Stimulated activated CD8-positive, alpha-beta memory T cell treated with anti-CD3 and anti-CD28 coated beads, Interleukin-7, amount 100 ng/mL, for 1 hour (primary cell): Measurements from ENCODE around the gene GIMAP1.

ENCODE experiments used
- DNase-seq, 2 donors: peaks; one replicate each; pipeline ENCODE4 v3.0.0-alpha.2; 2020; ENCODE audit warnings: low read depth in 2 of 2

The GIMAP1 gene

DNA sequence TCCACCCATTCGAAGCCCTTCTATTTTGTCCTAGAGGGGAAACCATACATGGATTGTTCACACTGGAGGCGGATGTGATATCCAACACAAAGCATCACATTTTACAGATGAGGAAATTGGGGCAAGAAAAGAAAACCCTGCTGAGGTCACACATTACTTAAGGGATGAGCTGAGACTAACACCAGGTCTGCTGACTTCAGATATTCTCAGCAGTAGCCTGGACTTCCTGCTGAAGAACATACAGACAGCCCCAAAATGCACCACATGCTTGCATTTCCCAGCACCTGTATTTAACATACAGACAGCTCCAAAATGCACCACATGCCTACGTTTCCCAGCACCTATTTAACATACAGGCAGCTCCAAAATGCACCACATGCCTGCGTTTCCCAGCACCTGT, 32.0 kb downstream of the GIMAP1 start:
- DNase-seq: no peak

DNA sequence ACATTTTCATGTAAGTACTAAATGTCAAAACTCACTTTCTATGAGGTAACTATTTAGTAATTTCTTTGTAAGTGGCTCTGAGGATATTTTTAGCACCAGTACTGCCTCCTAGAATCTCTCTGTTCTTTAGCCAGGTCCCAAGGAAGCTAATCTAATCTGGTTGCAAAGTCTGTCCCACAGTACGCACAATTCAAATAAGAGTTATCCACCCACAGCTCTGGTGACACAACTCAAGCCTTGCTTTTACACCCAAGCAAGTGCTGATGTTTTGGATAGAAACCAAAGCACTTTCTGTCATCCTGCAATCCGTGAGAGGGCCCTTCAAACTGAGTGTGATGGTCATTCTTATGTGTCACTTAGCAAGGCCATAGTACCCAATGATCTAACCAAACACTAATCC, 35.3 kb downstream of the GIMAP1 start:
- no peak for DNase-seq

DNA sequence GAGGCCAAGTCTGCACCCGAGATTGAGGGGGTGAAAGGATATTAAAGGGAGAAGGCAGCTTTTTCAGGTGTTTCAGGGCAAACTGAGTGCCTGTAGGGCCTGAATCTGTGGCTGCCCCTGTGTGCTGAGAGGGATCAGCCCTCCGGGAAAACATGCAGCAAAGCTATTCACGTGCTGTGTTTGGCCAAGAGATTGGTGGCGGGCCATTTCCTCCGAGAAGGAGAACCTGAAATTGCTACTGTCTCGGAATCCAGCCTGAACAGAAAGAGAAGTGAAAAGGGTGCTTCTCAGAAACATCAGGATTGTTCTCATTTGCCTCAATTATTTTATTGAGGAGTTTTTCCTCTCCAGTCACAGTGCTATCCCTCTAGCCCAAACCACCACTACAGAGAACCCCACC, 36.8 kb downstream of the GIMAP1 start:
- no peak for DNase-seq

DNA sequence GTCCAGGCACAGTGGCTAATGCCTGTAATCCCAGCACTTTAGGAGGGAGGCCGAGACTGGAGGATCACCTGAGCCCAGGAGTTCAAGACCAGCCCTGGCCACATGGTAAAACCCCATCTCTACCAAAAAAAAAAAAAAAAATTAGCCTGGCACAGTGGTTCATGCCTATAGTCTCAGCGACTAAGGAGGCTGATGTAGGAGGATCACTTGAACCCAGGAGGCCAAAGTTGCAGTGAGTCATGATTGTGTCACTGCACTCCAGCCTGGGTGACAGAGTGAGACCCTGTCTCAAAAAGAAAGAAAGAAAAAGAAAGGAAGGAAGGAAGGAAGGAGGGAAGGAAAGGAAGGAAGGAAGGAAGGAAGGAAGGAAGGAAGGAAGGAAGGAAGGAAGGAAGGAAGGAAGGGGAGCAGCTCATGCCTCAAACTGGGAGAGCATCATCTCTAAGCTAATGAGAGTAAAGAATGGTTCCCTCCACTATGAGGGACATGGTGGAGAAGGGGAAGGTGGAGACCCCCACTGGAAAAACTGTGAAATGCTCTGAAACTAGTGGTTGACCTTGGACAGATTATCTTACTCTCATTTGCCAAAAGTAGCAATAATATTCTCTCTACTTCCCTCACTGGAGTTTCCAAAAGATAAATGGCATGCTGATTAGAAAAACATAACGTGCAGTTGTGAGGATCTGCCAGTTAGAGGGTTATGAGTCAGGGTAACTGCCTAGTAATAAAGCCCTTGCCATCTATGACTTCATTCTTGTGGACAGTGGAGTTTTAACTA, 37.6 kb downstream of the GIMAP1 start:
- DNase-seq: no peak

DNA sequence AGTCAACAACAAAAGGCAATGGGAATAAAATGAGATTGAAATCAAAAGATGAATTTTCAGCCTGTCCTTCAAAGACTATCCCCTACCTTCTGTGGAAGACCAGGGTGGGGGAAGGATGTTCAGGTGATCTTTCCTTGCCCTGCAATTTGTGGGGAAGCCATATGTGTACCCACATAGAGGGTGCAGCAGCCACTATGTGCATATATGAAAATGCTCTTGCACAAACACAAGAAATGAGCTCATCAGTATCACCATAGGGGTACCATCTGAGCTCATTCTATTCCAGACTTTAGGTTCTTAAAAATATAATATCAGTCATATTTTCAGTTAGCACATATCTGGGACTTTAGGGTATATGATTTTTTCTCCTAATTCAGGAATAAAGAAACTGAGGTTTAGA, 38.5 kb downstream of the GIMAP1 start:
- no peak for DNase-seq

DNA sequence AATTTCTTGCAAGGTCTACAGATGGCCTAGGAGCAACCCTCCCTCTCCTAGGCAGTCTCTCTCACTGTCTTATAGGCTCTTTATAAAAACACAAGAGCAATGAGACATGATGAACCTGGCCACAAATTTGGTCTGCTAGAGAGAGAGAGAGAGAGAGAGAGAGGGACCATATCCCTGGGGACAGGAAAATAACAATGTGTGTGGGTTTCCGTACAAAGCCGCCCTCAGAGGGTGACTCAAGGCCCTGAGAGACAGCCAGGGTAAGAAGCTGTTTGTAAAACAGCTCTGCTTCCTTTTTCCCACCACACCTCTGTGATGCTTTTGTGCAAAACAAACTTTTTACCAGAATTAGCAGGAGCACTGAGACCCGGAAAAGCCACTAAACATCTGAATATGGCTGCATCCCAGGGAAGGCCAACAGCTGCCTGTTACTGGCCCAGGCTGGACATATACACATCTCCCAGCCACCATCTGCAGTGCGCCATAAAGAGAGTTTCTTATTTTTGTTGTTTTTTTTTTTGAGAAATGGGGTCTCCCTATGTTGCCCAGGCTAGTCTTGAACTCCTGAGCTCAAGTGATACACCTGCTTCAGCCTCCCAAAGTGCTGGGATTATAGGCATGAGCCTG, 39.2 kb downstream of the GIMAP1 start:
- DNase-seq: peak; percentile 30 to 36

DNA sequence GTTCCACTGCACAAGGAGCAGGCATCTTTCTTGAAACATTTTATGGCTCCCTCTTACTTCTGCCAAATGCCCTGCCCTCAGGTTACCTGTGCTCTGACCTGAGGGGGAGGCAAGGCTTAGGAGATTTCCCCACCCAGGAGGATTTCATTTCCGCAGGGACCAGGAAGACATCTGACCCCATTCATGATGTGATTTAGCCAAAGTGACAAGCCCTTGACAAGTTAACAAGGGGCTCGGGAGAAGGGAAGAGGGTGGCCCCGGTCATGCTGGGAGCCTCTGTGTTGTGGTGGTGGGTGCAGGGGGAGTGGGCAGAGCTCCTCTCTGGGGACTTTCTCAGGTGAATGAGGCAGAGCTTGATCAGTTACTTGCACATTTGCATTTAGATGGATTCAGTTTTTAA, 39.8 kb downstream of the GIMAP1 start:
- DNase-seq: no peak

DNA sequence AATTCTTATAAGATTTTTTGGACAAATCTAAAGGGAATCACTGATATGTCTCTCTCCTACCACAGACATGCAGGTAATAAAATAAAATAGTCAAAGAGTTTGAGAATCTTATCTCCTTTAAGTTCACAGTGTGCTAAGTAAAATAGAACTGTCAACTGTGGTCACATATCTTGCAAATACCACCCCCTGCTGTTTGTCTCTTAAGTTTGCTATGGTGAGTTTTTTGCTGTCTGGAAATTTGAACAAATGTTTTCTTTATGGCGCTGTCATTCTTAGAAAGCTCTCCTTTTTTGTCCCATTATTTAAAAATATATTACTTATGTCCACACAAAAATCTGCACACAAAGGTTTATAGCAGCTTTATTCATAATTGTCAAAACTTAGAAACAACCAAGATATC, 40.4 kb downstream of the GIMAP1 start:
- DNase-seq: no peak

DNA sequence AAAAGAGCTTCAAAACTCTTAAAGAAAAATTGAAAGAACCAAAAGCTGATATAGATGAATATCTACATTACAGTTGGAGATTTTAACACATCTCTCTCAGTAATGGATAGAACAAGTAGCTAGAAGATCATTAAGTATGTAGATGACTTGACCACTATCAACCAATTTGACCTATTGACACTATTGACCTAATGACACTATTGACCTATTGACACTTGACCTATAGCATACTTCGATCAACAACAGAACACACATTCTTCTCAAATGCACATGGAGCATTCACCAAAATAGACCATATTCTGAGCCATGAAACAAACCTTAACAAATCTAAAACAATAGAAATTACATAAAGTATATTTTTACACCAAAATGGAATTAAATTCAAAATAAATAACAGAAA, 43.1 kb downstream of the GIMAP1 start:
- DNase-seq: no peak

DNA sequence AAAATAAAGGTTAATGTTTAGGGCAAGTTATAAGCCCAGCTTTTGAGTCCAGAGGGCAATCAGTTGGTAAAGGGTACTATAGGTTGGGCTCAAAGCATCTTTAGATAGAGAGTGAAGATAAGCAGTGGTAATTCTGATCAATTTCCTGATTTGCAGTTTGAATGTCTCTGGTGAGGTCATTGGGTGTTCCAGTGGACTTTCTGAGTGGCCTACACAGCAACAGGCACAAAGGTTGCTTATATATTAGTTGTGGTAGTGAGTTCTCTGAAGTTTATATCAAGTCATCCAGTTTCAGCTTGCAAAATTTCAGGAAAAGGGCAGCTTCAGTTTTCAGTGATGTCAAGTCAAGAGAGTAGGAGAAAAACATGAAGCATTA, 49.9 kb downstream of the GIMAP1 start:
- no peak for DNase-seq

DNA sequence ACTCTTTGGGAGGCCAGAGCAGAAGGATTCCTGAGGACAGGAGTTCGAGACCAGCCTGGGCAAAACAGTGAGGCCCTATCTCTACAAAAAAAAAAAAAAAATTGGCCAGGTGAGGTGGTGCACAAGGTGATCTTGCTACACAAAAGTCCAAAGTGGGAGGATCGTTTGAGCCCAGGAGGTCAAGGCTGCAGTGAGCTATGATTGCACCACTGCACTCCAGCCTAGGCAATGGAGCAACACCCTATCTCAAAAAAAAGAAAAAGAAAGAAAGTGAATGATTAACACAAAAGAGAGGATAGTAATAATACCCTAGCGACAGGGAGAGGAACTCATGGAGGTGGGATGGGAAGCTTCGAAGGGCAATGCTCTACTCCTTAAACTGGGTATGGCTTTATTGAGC, 53.4 kb downstream of the GIMAP1 start:
- DNase-seq: no peak
